Measurements from ENCODE around the gene POU2F1.

DNA sequence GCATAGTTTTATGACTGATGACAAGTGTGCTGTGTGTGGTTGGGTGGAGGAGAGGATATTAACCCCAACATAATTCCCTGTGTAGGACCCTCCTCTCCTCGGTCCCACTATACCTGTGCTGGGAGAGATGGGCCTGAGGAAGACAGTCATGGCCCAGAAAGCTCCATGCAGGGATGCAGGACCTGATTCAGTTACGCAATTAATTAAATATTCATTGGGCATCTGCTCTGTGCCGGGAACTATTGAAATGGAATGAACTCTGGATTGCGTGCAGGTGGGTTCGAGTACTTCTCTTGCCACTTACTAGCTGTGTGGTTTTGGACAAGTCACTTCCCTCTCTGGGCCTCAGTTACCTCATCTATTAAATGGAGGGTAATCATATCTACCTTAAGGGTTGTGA is 223.1 kb downstream of the POU2F1 start:
- TF ChIP-seq, protein P1, sequence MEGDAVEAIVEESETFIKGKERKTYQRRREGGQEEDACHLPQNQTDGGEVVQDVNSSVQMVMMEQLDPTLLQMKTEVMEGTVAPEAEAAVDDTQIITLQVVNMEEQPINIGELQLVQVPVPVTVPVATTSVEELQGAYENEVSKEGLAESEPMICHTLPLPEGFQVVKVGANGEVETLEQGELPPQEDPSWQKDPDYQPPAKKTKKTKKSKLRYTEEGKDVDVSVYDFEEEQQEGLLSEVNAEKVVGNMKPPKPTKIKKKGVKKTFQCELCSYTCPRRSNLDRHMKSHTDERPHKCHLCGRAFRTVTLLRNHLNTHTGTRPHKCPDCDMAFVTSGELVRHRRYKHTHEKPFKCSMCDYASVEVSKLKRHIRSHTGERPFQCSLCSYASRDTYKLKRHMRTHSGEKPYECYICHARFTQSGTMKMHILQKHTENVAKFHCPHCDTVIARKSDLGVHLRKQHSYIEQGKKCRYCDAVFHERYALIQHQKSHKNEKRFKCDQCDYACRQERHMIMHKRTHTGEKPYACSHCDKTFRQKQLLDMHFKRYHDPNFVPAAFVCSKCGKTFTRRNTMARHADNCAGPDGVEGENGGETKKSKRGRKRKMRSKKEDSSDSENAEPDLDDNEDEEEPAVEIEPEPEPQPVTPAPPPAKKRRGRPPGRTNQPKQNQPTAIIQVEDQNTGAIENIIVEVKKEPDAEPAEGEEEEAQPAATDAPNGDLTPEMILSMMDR (tag by site-specific recombination; IDR thresholded peaks at IDR 0.05), result no peak
- 0 out of 2 replicates have a peak, but pooled peaks have one; percentile 4 for TF ChIP-seq ZNF768 (tag by site-specific recombination; IDR thresholded peaks at IDR 0.05)
- TF ChIP-seq ZBTB7A (tag by site-specific recombination; IDR thresholded peaks at IDR 0.05; ENCODE audit: low read depth), result no peak
- no peak for TF ChIP-seq TRIM28 (IDR thresholded peaks at IDR 0.05; ENCODE audit: borderline replicate concordance, low read length)
- no peak for TF ChIP-seq ZFP37 (tag by site-specific recombination; IDR thresholded peaks at IDR 0.05)
- no peak for TF ChIP-seq ZNF221 (tag by site-specific recombination; IDR thresholded peaks at IDR 0.05; ENCODE audit: borderline replicate concordance)

All from HEK293 (cell line).